T47D (cell line): ENCODE data around the gene CHST9.

Experiments
- DNase-seq, 2 experiments: peaks; one replicate each; pipeline versions ENCODE4 v3.0.0 to v3.0.0-alpha.2; 2011 to 2012; ENCODE audit warnings: low read depth in 1 of 2, low spot score in 1 of 2
- JUND ChIP-seq: IDR thresholded peaks from 2 replicates; pipeline ENCODE4 v1.6.1; 2012; ENCODE audit warnings: low read depth
- in situ Hi-C: cut with HindIII; loops from 2 replicates; pipeline ENCODE4 v1.10.0; 2016; ENCODE audit warnings: low sequenced_read_pairs, low pct_unique_long_range_greater_than_20kb

The CHST9 gene

GRCh38 chr18:26926066-26926675 lies 258.9 kb downstream of the CHST9 start:
- no peak for DNase-seq
- TF ChIP-seq JUND = no peak
- in situ Hi-C loops = no loop called here

GRCh38 chr18:26925313-26925712 lies 259.8 kb downstream of the CHST9 start:
- TF ChIP-seq JUND = no peak
- DNase-seq = no peak
- in situ Hi-C loops = no loop called here

GRCh38 chr18:26922313-26922712 lies 262.8 kb downstream of the CHST9 start:
- DNase-seq = no peak
- TF ChIP-seq JUND = no peak
- in situ Hi-C loops = no loop called here

DNA sequence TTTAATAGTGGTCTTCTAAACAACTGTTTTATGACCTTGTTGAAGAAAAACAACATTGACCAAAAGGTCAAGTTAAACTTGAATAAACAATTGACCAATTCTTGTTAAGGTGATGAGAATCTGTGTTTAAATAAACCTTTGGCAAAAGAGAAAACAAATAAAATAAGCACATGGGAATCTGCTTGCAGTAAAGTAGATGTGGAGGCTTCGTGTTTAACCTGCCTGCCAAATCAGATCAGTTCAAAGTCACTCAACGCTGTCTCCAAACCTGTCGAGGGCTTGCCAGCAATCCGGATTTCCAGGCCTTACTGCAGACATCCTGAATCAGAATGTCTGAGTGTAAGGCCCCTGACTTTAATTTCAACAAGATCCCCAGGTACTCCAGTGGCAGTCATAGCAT lies 264.5 kb downstream of the CHST9 start:
- peak in 1 of 2 experiments; percentile 57 for DNase-seq
- no peak for TF ChIP-seq JUND
- in situ Hi-C loops = no loop called here

GRCh38 chr18:26919627-26920026 lies 265.5 kb downstream of the CHST9 start:
- in situ Hi-C loops = no loop called here
- TF ChIP-seq JUND = no peak
- peak in 1 of 2 experiments; percentile 33 for DNase-seq

DNA sequence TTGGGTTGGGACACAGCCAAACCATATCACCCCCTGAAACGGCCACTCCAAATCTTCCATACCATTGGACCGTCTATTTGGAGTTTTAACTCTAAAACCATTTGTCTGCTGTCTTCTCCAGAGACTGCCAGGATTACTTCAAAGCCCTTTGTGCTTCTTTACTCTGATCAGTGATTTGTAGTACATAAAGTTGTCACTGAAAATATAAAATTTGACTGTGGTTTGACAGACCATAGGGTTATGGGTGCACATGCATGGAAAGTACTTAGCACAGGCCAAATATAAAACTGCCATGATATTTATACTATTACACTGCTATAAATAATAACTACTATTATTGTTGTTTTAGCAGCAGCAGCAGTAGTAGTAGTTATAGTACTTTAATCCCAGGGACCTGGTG lies 265.9 kb downstream of the CHST9 start:
- TF ChIP-seq JUND = no peak
- no peak for DNase-seq
- in situ Hi-C loops = no loop called here

DNA sequence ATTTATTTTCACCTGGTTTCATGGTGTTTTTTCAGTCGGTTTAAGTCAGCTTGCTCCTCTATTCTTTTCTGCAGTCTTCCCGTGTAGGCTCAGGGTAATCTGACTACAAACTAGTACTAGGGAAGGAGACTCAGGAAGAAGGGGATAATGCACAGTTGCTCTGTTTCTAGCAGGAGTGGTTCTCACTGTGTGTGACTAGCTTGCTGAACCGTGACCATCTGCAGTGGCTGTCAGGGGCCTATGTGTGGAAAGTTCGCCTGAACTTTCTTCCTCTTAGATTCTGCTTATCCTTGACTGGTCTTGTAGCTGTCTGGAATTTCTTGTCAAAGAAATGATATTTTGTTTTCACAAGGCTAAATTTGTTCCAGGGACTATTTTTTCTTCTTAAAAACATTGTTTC lies 273.3 kb downstream of the CHST9 start:
- TF ChIP-seq JUND = no peak
- in situ Hi-C loops = no loop called here

DNA sequence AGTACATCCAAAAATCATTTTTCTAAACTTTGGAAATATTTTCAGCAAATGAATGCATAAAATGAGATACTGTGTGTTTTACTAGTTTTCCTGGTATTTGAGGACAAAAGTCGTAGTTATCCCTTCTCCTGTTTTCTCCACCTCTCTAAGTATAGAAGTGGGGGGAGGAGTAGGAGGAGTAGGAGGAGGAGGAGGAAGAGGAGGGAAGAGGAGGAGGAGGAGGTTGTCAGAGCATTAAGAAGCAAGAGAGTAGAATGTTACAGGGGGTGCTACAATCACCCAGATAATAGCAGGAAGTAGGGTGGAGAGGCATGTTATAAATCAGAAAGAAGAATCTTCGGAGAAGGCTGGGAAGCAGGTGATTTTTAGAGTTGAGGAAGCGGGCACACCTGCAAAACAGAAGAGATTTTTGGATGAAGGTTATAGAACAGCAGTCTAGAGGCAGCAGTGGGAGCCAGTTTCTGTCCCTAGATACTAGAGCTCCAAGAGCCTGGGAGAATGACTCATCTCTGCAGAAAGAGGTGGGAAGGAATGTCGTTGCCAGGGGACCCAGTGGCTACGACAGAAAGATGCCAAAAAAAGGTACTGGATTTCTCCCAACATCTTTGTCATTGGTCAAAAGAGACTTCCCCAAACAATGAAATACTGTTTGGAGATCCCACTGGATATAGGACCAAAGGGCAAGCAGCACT lies 275.4 kb downstream of the CHST9 start:
- no peak for TF ChIP-seq JUND
- DNase-seq = no peak
- in situ Hi-C loops = no loop called here

More for the DNA sequence above, 273.3 kb downstream of the CHST9 start:
- DNase-seq = no peak

- in situ Hi-C loops = no loop called here
- DNase-seq = no peak
- no peak for TF ChIP-seq JUND
Observed at GRCh38 chr18:26908906-26909305, 276.2 kb downstream of the CHST9 start.

DNA sequence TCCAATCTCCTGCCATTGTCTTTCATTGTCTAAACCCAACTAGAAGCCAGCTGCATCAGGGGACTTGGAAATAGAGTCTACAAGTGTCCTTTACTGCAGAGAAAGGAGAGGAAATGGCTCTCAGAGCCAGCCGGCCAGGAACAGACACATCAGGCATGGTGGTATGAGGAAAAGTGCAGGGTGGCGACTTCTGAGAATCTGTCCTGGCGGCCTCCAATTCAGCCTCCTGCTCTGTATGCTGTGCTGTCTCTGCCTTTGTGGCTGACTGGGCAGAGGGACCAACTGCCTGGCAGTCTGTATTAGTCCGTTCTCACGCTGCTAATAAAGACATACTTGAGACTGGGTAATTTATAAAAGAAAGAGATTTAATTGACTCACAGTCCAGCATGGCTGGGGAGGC lies 282.8 kb downstream of the CHST9 start:
- DNase-seq = no peak
- in situ Hi-C loops = no loop called here
- TF ChIP-seq JUND = no peak

DNA sequence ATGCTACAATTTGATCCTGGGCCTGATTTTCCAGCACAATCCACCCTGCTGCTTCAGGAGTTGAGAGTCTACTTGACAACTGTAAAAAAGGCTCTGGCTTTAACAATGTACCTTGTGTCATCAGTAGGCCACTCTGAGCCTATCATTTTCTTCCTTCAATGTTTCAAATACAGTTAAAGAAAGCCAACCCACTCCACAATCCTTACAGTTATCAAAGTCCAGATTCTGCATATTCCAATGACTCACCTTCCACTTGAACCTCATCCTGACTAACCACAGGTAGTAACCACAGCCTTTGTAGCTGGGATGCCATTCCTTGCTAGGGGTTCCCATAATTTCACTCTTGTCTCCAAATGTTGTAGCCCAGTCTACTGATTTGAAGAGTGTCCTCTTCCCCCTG lies 284.1 kb downstream of the CHST9 start:
- in situ Hi-C loops = no loop called here

DNA sequence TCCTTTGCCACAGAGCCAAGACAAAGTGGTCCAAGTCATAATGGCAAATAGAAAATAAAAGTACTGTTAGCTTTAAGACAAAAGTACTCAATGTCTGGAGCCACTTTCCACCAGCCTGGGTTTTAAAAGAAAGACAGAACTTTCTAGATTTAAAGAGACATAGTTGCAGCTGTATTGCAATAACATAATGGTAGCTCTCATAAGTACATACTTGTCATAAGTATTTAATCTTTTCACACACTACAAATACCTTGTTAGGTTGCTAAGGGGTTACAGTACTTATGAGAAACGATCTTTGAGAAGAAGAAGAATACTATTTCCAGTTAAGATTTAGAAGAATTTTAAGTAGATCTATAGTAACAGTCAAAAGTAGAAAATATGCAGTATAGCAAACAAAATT lies 290.7 kb downstream of the CHST9 start:
- DNase-seq = no peak
- in situ Hi-C loops = no loop called here
- no peak for TF ChIP-seq JUND

More for the DNA sequence above, 284.1 kb downstream of the CHST9 start:
- no peak for DNase-seq
- no peak for TF ChIP-seq JUND

- DNase-seq = no peak
- TF ChIP-seq JUND = no peak
- in situ Hi-C loops = no loop called here
Observed at GRCh38 chr18:26893996-26894395, 291.1 kb downstream of the CHST9 start.

DNA sequence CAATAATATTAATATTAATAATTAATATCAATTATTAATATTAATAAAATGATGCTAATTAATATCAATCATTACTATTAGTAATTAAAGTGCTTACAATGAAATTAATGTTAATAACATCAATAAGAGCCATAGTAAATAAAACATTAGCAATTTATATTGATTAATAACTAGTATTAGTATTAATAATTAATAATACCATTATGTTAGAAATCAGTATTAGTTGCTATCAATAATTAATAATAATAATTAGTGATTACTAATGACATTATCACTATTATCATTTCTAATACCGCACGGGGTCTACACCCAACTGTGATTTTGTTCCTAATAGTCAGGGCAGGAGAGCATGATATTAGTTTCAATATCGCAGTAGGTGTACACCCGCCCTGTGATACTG lies 296.8 kb downstream of the CHST9 start:
- no peak for TF ChIP-seq JUND
- in situ Hi-C loops = no loop called here
- DNase-seq = no peak
